CD4-positive, alpha-beta T cell treated with Interferon alpha-2 for 1 hour (primary cell): ENCODE results near the gene ACOXL.
A peak's percentile ranks its signal among the peaks of the same experiment; 100 is the strongest.
"Not testable (repeated sequence)": the region's sequence is repeated elsewhere in the genome, so short reads cannot be mapped to it uniquely, and the experiment has no call there.

Source experiments
- DNase-seq, 2 donors: peaks; one replicate each; pipeline ENCODE4 v3.0.0-alpha.2; 2020 to 2022

ACOXL gene

DNA sequence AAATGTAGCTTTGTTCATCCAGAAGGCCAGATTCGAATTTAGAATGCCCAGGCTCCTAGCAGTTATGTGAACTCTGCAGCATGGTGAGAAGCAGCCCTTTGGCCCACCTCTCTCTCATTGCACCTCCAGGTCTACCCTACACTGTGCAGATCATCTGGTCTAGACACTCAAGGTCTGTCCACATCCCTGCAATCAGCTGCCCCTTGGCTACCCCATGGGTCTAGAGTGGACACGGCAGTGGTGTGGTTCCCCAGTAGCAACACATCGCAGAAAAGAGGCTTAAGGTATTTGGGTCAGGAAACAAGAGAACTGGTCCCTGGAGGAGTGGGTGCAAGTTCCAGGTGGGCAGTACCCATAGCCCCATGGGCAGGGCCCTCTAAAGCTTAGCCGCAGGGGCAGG is 311.7 kb downstream of the ACOXL start:
- DNase-seq = no peak

DNA sequence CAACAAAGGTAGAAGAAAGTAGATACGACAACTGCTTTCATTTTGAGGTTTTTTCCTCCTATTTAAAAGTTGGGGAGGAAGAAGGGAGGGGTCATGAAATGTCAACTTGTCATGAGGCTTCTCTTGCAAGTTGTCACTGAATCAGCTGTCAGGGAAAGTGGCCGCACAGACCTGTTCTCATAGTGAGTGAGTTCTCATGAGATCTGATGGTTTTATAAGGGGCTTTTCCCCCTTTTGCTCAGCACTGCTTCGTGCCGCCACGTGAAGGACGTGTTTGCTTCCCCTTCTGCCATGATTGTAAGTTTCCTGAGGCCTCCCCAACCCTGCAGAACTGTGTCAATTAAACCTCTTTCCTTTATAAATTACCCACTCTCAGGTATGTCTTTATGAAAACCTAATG is 312.9 kb downstream of the ACOXL start:
- not testable (repeated sequence) for DNase-seq

DNA sequence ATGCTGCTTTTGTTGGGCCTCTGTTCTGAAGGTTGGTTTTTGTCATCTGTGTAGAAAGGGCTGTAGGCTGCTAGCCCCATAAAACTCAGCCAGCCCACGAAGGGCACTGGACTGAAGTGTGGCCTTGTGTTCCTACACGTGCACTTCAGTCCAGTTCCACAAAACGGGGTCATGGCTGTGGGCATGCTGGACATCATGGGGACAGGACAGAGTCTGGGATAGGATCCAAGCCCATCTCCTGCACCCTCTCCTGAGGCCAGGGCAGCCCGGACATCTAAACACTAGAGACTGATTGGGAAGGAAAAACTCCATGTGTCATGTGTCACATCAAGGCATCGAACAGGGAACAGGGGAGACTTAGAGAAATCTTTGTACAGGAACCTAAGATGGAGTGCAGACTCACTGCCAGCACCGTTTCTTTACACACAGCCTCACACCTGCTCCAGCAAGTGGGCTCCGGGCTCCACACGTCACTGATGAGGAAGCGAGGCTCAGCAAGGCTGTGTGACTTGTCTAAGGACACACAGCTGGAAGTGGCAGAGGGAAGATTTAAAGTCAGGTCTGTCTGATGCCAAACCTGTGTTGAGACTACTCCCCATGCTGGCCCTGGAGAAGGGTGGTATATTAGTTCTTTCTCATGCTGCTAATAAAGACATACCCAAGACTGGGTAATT is 313.5 kb downstream of the ACOXL start:
- DNase-seq = no peak

DNA sequence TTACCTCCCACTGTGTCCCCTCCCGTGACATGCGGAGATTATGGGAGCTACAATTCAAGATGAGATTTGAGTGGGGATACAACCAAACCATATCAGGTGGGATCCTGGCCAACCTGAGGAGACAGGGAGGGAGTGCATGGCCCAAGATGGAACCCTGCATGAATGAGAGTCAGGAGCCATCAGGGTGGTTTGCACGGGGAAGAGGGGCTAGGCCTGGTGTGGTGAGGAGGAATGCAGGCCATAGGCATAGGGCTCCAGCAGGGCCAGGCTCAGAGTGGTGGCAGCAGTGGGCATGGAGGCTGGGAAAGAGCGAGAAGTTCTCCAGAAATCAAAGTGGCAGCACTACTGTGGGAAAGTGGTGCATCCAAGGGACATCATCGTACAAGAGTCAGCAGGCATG is 314.3 kb downstream of the ACOXL start:
- DNase-seq = no peak

DNA sequence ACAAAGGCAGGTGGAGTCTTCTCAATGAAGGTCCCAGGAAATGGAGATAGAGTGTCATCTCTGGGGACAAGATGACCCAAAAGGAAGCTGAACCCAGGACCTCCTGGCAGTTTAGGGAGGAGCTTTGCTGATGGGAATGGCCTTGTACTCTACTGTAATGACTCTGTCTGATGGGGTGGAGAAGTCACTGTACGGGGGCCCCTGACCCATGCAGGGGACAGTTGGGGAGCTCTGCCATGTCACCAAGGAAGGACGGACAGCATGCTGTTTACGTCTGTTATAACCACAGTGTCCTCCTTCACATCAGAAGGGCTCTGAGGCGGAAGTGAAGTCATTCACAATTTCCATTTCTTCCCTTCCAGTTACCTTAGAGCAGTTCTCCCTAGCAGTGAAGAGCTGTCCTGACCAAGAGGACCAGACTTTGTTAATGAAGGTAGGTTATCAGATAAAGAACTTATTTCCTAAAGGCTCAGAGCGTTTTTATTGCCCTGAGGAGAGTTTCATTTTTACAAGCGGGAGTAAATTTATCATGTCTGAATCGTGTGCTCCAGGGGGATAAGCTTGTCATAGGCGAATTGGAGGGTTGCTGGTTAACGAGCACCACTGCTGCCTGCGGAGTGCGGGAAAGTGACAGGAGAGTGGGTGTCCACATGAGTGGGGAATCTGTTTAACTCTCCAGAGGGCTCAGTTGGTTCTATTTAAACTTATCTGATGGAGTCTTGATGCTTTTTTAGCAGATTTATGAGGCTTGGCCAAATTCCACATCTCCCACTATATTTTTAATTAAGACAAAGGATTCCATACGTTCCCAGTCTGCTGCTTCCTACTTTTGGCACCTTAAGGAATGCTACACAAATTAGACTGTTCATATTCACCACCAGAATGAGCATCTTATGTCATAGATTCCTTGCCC is 316.7 kb downstream of the ACOXL start:
- no peak for DNase-seq

DNA sequence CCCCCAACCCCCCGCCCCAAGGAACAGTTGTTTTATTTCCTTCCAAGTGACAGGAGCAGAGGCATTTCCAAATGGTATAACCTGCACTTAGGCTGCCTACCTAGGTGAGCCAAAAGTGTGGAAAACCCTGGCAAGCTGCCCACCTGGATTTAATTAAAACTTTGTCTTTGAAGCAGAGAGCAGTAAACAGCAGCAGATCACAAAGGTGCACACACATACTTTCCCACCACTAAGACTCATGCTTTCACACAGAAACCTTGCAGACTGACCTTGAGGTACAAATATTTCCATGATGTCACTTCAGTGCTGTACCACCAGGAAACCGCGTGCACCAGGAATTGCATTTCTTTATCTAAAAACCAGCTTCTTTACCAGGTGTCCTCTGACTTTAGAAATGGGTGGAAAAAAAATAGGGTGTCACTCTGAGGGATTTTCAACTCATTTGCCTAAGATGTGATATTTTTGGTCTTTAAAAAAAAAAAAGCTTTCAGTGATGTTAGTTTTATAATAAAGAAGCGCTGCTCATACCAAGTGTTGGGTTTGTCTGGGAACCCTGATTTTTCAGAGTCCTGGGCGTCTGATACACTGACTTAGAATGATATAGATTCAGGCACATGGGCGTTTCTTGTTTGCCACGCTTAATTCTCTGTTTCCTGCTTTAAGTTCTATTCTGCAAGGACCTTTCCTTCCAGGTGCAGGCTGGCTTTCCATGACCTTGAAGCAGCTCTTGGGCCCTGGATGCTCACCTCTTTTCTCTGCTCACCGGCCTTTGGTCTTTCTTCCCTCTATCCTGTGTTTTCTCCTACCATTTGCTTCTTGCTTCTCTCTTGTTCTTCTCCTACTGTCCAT is 317.6 kb downstream of the ACOXL start:
- DNase-seq = no peak

DNA sequence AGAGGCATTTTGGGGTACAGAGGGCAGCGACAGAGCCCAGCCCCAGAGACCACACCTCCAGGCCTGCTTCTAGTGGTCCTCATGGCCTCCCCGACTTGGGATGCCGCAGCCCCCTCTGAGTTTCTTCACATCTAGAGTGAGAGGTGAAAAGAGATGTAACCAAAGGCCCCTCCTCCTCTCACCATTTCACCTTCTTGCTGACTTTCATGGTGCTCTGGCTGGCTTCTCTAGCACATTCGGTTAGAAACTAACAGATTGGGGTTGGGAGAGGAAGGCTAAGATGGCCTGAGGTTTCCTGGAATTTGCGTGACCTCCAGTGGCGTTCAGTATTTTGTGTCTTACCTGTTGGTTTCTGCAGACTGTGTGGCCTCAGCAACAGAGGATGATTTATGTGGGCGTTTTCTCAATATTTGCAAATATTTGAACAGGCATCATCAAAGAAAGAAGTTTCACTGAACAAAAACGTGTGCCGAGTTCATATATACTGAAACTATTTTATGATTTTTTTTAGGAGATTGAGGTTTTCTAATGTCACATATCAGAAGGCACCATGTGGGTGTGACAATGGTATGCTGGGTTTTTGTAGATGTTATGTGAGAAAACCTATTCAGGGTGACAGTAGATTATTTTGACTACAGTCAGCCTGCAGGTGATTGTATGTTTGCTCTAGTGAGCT is 318.5 kb downstream of the ACOXL start:
- no peak for DNase-seq

DNA sequence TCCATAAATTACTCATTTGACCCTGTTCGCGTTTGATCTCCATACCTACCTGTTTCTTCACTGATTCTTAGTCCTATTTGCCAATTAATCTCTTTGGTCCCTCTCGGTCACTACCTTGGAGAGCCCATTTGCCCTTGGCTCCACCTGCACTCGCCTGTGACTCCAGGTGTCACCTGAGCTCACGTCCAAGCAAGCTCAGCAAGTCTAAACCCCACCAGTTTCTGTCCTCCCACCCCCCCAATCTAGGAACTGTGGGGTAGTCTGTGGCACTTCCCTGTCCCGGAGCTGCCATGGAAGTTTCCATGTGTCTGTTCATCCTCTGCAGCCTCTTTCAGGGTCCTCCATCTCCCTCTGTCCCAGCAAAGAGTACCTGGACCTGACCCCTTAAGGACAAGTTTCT is 320.2 kb downstream of the ACOXL start:
- no peak for DNase-seq

DNA sequence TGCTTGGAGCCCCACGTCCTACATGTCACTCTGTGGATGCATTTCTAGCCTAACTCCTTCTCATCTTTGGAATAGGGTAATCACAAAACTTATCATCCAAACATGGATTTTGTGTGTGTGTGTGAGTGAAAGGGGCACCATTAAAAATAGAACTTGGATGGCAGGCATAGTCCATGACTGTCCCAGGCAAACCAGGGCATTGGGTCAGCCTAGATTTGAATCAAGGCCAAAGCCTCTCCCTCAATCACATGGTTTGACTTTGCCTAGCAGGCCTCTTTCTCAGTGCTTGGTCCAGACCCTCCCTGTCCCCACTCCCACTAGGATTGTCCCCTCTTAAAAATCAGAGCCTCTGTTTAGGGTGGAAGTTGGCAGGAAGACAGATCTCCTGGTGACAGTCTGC is 320.9 kb downstream of the ACOXL start:
- DNase-seq = no peak

DNA sequence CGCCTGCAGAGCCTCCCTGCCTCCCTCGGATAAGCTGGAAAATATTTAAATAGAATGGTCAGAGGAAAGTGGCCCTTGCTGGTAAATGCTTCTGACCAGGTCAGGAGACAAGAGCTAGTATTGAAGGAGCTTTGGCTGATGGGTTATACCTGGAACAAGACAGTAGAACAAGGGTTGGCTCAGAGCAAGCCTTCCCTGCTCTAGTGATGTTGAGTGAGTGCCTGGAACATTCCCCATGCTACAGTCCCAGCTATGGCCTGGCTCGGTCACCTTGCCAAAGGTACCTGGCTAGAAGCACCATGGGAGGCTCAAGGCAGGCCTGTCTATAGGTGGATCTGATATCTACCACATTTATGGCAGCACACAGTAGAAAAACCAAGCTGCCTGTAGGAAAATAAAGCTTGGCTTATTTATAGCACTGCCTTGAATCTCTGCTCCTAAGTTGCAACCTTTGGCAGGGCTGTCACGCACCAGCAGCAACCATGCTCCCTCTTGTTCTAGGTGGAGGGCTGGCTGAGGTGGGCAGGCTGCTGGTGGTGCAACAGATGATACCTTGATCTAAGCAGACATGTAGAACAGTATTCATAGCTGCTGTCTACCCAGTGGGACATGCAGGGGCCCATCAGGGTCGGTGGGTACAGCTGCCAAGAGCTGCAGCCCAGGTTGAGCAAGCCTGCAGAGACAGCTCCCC is 321.6 kb downstream of the ACOXL start:
- DNase-seq = no peak

DNA sequence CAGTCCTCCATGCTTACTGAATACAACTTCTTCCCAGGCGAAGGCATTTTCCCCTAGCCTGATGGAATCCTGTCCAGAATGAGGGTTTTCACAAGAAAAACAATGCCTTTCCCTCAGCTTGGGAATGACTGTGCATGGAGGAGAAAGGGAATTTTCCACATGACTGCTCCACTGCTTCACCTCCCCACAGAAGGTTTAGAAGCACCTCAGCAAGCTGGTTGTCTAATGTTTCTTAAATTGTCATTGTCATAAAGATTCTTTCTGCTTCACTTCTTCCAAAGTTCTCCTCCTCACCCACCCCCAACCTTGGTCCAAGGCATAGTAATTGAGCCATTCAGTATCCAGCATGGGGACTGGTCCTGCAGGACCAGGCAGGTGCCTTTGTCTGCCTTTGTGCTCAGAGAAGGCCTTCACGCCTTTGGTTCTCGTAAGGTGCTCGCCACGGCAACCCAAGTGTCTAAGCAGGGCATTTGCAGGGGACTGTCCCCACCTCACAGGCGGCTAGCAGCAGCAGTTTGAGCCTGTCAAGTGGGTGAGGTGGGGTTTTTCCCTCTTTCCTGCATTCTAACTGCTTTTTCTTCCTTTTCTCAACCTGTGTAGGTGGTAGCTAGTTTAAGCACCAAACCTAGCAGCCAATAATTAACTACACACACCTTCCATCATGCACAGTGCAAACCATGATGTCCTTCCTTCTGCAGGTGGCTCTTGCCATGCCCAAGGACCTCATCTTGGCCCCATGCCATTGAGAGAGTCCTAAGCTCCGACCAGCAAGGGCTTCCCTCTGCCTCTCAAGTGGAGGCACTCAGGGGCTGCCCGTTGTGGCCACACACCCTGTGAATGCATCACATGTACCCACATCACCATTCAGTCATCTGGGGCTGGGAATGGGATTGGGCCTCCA is 322.7 kb downstream of the ACOXL start:
- peak in 1 of 2 donors; percentile 14 for DNase-seq

DNA sequence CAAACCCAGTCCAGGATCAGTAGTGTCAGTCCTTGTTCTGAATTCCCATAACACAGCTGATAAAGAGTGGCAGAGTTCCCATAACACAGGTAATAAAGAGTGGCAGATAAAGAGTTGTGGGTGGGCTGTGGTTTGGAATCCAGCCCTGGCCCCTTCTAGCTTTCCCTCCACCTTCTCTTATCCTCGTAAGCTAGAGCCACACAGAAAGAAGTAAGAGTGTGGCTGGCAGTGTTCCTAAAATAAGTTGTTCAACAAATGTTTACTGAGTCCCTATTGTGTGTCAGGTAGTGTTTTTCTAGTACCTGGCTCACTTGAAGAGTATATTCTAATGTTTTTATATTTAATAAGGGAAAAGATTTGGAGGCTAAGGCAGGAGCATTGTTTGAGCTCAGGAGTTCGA is 323.4 kb downstream of the ACOXL start:
- no peak for DNase-seq

DNA sequence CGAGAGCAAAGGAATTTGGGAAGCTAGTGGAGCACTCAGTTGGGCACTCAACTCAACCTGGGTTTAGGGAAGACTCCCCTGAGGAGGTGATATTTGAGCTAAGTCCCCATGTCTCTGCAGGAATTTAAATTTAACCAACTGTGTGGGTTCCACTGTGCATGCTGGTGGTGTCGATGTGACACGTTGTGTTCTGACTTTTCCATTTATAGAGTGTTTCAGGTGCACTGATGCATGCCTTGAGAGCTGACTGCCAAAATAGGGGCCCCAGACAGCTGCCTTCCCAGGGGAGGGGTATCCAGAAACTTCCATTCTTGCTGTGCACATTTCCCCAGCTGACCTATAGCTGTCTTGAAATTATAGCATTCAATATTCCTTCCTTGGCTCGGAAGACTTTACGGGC is 324.7 kb downstream of the ACOXL start:
- DNase-seq = no peak

DNA sequence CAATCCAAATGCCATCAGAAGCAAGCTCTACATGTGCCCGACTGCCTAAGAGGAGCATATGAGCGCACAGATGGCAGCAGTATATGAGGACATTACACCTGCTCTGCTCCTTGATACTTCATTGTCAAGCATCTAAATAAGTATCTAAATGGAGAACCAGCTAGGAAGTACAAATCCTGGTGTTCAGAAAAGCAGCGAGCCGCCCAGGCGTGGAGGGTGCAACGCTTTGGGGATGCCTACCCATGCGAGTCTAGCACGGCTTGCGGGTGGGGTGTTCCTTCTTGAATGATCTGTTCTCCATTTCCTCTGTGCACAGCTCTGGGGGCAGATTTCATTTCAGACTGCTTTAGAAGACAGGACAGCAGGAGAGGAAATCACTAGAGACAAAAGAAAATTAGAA is 325.3 kb downstream of the ACOXL start:
- no peak for DNase-seq

DNA sequence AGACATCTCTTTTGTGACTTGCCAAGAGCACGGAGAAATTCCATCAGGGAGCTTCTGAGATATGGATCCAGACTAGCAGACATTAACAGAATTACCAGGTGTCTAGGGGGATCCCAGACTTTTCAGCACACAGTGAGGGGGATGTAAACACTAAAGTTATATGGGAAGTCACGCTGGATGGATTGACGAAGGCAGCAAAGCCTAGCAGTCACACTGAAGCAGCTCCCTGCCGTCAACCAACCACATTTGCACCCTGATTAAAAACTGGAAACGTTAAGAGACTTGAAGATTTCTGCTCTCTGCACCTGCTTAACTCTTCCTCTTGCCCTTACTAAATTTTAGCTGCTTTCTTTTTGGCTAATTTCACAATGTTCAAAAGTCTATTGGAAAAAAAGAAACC is 325.9 kb downstream of the ACOXL start:
- no peak for DNase-seq

DNA sequence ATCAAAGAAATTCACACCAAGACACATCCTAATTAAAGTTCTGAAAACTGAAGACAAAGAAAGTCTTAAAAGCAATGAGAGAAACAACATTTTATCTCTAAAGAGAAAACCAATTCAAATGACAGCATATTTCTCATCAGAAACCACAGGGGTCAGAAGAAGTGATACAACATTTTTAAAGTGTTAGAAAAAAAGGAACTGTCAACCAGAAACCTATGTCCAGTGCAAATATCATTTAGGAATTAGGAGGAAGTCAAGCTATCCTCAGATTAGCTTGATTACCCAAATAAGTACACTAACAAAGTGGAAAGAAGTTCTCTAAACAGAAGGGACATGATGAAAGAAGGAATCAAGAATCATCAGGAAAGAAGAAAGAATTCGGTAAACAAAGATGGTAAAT is 328.8 kb downstream of the ACOXL start:
- DNase-seq = no peak

DNA sequence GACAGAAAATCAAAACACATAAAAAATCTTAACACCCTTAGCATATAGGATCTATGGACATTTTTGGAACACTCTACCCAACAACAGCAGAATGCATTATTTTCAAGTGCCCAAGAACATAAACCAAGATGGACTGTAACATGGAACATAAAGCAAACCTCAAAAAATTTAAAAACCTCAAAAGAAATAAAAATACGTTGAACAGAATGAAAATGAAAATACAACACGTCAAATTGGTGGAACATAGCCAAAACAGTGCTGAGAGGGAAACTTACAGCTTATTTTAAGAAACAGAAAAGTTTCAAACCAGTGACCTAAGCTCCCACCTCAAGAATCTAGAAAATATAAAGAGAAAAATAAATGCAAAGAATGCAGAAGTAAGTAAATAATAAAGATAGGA is 330.0 kb downstream of the ACOXL start:
- DNase-seq = no peak

DNA sequence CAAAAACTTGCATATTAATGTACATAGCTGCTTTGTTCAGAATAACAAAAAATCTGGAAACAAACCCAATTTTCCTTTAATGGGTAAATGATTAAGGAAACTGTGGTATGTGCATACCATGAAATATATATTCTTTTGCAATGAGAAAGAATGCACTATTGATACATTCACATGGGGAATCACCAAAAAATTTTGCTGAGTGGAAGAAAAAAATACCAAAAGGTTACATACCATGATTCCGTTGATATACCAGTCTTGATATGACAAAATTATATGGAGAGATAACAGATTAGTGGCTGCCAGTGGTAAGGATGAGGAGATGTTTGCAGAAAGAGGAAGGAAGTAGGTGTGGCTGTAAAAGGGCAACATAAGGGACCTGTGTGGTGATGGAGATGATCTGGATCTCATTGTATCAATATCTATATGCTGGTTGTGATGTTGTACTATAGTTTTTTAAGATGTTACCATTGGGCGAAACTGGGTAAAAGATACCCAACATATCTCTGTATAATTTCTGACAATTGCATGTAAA is 333.8 kb downstream of the ACOXL start:
- no peak for DNase-seq

DNA sequence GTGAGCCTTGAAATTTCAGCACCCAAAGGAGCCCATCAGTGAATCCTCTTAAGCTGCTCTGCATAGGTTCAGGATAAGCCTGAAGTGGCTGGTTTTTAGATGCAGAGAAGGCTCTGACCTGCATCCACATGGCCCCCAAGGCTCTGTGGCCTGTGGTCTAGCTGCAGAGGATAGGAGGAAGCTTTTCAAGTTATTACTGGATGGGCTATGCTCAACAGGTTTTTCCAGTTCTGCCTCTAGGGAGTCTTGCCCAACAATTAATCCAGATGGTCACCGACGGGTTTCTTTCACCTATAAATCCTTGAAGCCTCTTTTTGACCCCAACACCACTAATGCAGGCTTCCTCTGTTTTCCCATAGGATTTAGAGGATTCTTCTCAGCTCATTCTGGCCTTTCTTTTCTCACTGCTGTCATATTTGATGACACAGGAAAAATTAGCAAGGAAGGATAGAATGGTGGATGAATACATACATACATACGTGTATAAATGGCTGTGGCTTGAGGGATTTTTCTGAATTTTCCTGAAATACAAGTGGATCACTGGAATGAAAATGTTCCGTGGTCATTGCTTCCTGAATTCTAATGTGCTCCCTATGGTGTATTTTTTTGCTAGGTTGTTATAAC is 336.2 kb downstream of the ACOXL start:
- DNase-seq = no peak

DNA sequence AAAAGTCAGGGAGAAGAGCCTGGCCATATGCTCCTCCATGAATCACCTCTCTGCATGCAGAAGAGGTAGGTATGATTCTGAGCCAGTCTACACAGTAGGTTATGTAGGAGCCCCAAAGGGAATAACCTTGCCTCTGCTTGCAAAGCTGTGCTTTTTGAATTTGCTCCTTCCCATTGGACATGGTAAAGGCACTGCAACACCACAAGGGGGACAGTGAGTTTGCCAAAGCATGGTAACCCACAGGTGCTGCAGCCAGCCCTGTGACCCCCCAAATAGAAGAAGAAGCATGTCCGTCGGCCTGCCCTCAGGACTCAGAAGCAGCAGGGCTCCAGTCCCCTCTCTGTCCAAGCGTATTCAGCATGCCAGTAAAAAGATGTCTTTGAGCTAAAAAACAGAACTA is 337.3 kb downstream of the ACOXL start:
- no peak for DNase-seq
